Prostate gland (tissue), 2 donors: ENCODE measurements around the gene SRGAP2C.
"Not testable (repeated sequence)": the region's sequence is repeated elsewhere in the genome, so short reads cannot be mapped to it uniquely, and the experiment has no call there.

ENCODE experiments used
- CTCF ChIP-seq, 4 experiments: fragments of 200-600 bp in 2 of 4; fragments of 450-650 bp in 2 of 4; sonication (generic) in 2 of 4; IDR thresholded peaks; 1 replicate in 3 of 4; 2 replicates in 1 of 4; pipeline ENCODE4 v1.5.1; 2016 to 2019; ENCODE audit warnings: antibody characterized with exemption in 4 of 4, mild to moderate bottlenecking in 2 of 4, moderate library complexity in 2 of 4
- POLR2A ChIP-seq: fragments of 450-650 bp; IDR thresholded peaks from one replicate; pipeline ENCODE4 v1.6.1; 2016; ENCODE audit warnings: antibody characterized with exemption, mild to moderate bottlenecking

- TF ChIP-seq CTCF (IDR thresholded peaks at IDR 0.05); POLR2A: not testable (repeated sequence)
These were observed 239.2 kb downstream of the SRGAP2C start for GRCh38 chr1:121423956-121424355.
